SK-N-MC (cell line): ENCODE results near the gene TNS2.

Source experiments
- EZH2 ChIP-seq: fragments of 200-600 bp; sonication (generic); IDR thresholded peaks from one replicate; pipeline ENCODE4 v1.6.1; 2017; ENCODE audit warnings: antibody characterized with exemption
- POLR2AphosphoS5 ChIP-seq: IDR thresholded peaks from 2 replicates; pipeline ENCODE4 v1.6.1; 2012; ENCODE audit warnings: mild to moderate bottlenecking, low read depth, low read length, borderline replicate concordance

- TF ChIP-seq EZH2 (no peak), POLR2AphosphoS5 (no peak)
These were observed 9.0 kb downstream of the TNS2 start for GRCh38 chr12:53058674-53059433.
